DMS 273 (cell line): Measurements from ENCODE around the gene GPR135.
A peak's percentile ranks its signal among the peaks of the same experiment; 100 is the strongest.

Source experiments
- DNase-seq: peaks from one replicate; lab custom pipeline; 2025; ENCODE audit not compliant: unreplicated experiment; lab: John Stamatoyannopoulos, UW

GPR135 gene

DNA sequence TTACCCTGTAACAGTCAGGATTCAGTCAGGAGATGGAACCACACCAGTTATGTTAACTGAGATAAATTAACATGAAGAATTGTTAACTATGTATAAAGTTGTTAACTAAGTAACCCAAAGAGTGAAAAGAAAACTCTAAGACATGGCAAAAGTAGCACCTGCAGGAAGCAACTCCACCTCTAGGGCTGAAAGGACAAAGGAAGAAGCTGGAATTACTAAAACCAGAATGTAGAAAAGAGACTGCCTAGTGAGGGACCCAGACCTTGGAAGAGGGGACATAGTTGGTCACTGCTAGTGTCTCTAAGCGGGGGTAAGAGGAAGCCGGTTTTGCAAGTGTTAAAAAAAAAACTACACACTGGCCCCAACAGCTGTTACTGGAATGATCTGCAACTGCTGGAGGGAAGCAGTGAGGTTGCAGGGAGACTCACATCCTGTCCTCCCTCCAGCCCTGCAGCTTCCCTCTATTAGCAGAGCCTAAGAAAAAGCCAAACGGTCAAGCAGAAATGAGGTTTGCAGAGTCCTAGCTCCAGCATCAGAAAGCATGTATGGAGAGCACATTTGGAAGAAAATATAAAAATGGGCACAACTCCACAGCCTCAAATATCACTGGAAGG lies 39.8 kb downstream of the GPR135 start:
- peak; percentile 31 for DNase-seq

DNA sequence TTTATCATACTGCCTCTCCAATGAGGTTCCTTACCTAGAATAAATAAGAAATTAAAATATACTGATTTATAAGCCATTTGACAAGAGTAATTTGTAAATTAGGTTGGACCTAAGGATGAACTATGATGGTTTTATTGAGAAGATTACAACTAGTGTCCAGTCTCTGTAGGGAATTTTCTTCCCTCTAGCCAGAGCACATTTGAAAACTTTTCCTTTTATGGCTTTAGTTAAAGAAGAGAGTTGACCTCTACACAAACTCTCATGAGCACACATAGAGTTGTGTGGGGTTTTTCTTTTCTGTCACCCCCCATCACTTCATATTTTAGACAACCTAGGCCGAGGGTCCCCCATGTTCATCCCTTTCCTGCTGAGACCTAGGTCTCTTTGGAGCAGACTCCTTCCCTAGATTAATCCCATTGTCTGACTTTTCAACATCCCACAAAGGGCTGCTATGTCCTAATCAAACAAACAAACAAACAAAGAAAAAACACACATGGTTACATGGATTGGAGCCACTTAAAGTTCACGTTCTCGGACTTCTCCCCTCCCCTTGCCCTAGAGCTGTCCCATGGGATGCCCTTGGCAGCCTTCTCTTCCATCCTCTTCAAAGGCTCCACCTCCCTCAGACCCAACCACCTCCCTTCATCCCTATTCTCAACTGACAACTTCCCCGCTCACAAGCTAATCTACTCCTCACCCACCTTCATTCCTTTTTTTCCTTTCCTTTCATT lies 40.7 kb downstream of the GPR135 start:
- DNase-seq: no peak

DNA sequence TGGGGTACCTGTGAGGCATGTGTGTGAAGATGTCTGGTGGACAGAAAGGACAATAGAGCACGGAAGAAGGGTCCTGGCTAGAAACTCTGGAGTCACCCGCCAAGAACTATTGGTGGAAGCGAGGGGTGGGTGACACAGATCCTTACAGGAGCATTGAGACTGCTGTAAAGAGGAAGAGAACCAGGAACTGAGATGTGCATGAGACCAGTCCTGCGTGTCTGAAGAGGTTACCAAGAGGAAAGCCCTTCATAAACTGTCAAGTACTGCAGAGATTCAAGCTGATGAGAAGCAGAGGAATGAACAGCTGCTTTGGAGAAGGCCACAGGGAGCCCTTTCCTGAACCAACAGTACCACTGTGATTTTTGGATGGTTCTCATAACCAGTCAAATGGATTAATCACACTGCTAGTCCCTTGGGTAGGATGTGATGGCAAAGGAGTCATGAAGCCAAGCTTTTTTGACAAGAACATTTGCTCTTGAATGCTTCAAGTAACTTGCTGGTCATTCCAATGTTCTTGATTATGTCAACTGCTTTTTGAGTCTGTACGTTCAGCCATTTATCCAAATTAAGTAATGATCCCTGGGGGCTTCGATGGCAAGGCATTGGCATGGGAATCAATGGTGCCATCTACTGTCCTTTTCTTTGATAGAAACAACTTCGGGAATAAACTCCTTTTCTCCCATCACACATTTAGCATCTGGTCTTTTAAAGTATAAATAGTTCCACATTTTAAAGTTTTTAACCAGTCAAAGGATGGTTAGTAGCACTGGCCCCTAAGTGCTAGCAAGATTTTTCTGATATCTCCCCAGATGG lies 42.9 kb downstream of the GPR135 start:
- DNase-seq: peak; percentile 50

GRCh38 chr14:59419303-59419702 lies 45.9 kb downstream of the GPR135 start:
- peak; percentile 31 for DNase-seq

GRCh38 chr14:59417311-59417710 lies 47.9 kb downstream of the GPR135 start:
- no peak for DNase-seq

GRCh38 chr14:59415836-59416602 lies 49.2 kb downstream of the GPR135 start:
- DNase-seq: no peak
